SK-N-SH treated with all-trans-retinoic acid at 6 μM for 48 hours (cell line): Measurements from ENCODE around the gene OSBPL7.

Experiments
- ATAC-seq: fragments of 200-7000 bp; cut with Tn5 transposase; 3 replicates; pipeline ENCODE4 v1.9.1; 2020; ENCODE audit warnings: mild to moderate bottlenecking, moderate library complexity
- ARNTL ChIP-seq: fragments of 450-650 bp; formaldehyde crosslinking; IDR thresholded peaks from 2 replicates; pipeline ENCODE4 v1.5.0; 2020; ENCODE audit warnings: low read depth, mild to moderate bottlenecking, moderate library complexity, borderline replicate concordance
- BACH2 ChIP-seq: fragments of 250-450 bp; sonication (Bioruptor Pico); IDR thresholded peaks from 2 replicates; pipeline ENCODE4 v1.9.0; 2021; ENCODE audit warnings: mild to moderate bottlenecking, borderline replicate concordance
- CREB5 ChIP-seq: fragments of 250-450 bp; sonication (Bioruptor Pico); IDR thresholded peaks from 2 replicates; pipeline ENCODE4 v1.5.1; 2020; ENCODE audit warnings: low read depth, mild to moderate bottlenecking, moderate library complexity
- CSDC2 ChIP-seq: fragments of 250-450 bp; sonication (Bioruptor Pico); IDR thresholded peaks from 2 replicates; pipeline ENCODE4 v1.5.0; 2020; ENCODE audit warnings: mild to moderate bottlenecking, moderate library complexity
- CSRNP3 ChIP-seq: fragments of 250-450 bp; sonication (Bioruptor Pico); IDR thresholded peaks from 2 replicates; pipeline ENCODE4 v1.5.1; 2021; ENCODE audit warnings: mild to moderate bottlenecking, moderate library complexity
- ESRRG ChIP-seq: fragments of 250-450 bp; sonication (Bioruptor Pico); IDR thresholded peaks from 2 replicates; pipeline ENCODE4 v1.6.1; 2021; ENCODE audit warnings: mild to moderate bottlenecking
- GLIS3 ChIP-seq: fragments of 250-450 bp; sonication (Bioruptor Pico); IDR thresholded peaks from 2 replicates; pipeline ENCODE4 v1.5.0; 2020; ENCODE audit warnings: mild to moderate bottlenecking, moderate library complexity
- ISL1 ChIP-seq: fragments of 250-450 bp; sonication (Bioruptor Pico); IDR thresholded peaks from 2 replicates; pipeline ENCODE4 v2.1.2; 2022; ENCODE audit warnings: mild to moderate bottlenecking, moderate library complexity
- OSR1 ChIP-seq: fragments of 250-450 bp; sonication (Bioruptor Pico); IDR thresholded peaks from 2 replicates; pipeline ENCODE4 v1.8.0; 2022; ENCODE audit warnings: moderate library complexity, mild to moderate bottlenecking, inconsistent platforms
- PATZ1 ChIP-seq: fragments of 250-450 bp; sonication (Bioruptor Pico); IDR thresholded peaks from 2 replicates; pipeline ENCODE4 v1.8.0; 2020; ENCODE audit warnings: mild to moderate bottlenecking, moderate library complexity, borderline replicate concordance
- RARB ChIP-seq: fragments of 250-450 bp; sonication (Bioruptor Pico); IDR thresholded peaks from 2 replicates; pipeline ENCODE4 v1.8.0; 2021; ENCODE audit warnings: mild to moderate bottlenecking, moderate library complexity
- TCF4 ChIP-seq: fragments of 250-450 bp; sonication (Bioruptor Pico); IDR thresholded peaks from 2 replicates; pipeline ENCODE4 v1.8.0; 2021; ENCODE audit warnings: mild to moderate bottlenecking, moderate library complexity, borderline replicate concordance
- TSHZ2 ChIP-seq: fragments of 250-450 bp; sonication (Bioruptor Pico); IDR thresholded peaks from 2 replicates; pipeline ENCODE4 v1.5.0; 2020; ENCODE audit warnings: mild to moderate bottlenecking, moderate library complexity
- ZC3H10 ChIP-seq: fragments of 250-450 bp; sonication (Bioruptor Pico); IDR thresholded peaks from 2 replicates; pipeline ENCODE4 v1.5.1; 2021; ENCODE audit warnings: mild to moderate bottlenecking, moderate library complexity
- ZFP3 ChIP-seq: fragments of 250-450 bp; sonication (Bioruptor Pico); IDR thresholded peaks from 2 replicates; pipeline ENCODE4 v1.5.0; 2020; ENCODE audit warnings: mild to moderate bottlenecking, moderate library complexity
- ZFP30 ChIP-seq: fragments of 450-650 bp; formaldehyde crosslinking; IDR thresholded peaks from 2 replicates; pipeline ENCODE4 v1.5.0; 2022; ENCODE audit warnings: mild to moderate bottlenecking, moderate library complexity
- ZNF70 ChIP-seq: fragments of 450-650 bp; formaldehyde crosslinking; IDR thresholded peaks from 2 replicates; pipeline ENCODE4 v1.5.0; 2020; ENCODE audit warnings: mild to moderate bottlenecking, moderate library complexity
- ZNF8 ChIP-seq: fragments of 450-650 bp; formaldehyde crosslinking; IDR thresholded peaks from 2 replicates; pipeline ENCODE4 v1.5.0; 2020; ENCODE audit warnings: mild to moderate bottlenecking, moderate library complexity
- TF ChIP-seq, protein P1 (sequence below): fragments of 250-450 bp; sonication (Bioruptor Pico); IDR thresholded peaks from 2 replicates; pipeline ENCODE4 v1.8.0; 2021; ENCODE audit warnings: low read depth, mild to moderate bottlenecking, moderate library complexity, borderline replicate concordance

Gene OSBPL7

GRCh38 chr17:47821424-47822391 lies at the start of gene OSBPL7:
OSBPL7 (minus strand) TSS chr17:47821794; CDS start chr17:47820278, 1,516 bp downstream.
- peak; percentile 96 for ATAC-seq
- TF ChIP-seq PATZ1 (CRISPR knock-in tag) (peak; percentile 81; the same call in 1 of the 2 replicates), CSRNP3 (no peak), ZNF8 (CRISPR knock-in tag) (no peak)

GRCh38 chr17:47871048-47871447 lies 49.5 kb upstream of the OSBPL7 start:
- no peak for TF ChIP-seq TCF4
- TF ChIP-seq ARNTL = no peak
- no peak for TF ChIP-seq GLIS3 (CRISPR knock-in tag)
- no peak for TF ChIP-seq TSHZ2 (CRISPR knock-in tag)
- TF ChIP-seq BACH2 (CRISPR knock-in tag) = no peak
- no peak for TF ChIP-seq CREB5 (CRISPR knock-in tag)
- TF ChIP-seq ZNF8 (CRISPR knock-in tag) = no peak
- TF ChIP-seq RARB = no peak
- TF ChIP-seq CSDC2 (CRISPR knock-in tag) = no peak
- TF ChIP-seq ZFP30 (CRISPR knock-in tag) = no peak
- ATAC-seq = no peak

- no peak for ATAC-seq
These were observed 48.5 kb upstream of the OSBPL7 start for GRCh38 chr17:47870056-47870455.

More at GRCh38 chr17:47870056-47870455, 48.5 kb upstream of the OSBPL7 start:
- TF ChIP-seq ZFP30 (CRISPR knock-in tag) (no peak), CSRNP3 (no peak), PATZ1 (CRISPR knock-in tag) (no peak), ZFP3 (CRISPR knock-in tag) (no peak), ZNF8 (CRISPR knock-in tag) (no peak), CREB5 (CRISPR knock-in tag) (no peak), ZNF70 (CRISPR knock-in tag) (no peak), ISL1 (CRISPR knock-in tag) (no peak), ESRRG (no peak), ARNTL (no peak), RARB (no peak), TCF4 (no peak), GLIS3 (CRISPR knock-in tag) (no peak), OSR1 (no peak), CSDC2 (CRISPR knock-in tag) (no peak), ZC3H10 (CRISPR knock-in tag) (no peak)
- TF ChIP-seq, protein P1, sequence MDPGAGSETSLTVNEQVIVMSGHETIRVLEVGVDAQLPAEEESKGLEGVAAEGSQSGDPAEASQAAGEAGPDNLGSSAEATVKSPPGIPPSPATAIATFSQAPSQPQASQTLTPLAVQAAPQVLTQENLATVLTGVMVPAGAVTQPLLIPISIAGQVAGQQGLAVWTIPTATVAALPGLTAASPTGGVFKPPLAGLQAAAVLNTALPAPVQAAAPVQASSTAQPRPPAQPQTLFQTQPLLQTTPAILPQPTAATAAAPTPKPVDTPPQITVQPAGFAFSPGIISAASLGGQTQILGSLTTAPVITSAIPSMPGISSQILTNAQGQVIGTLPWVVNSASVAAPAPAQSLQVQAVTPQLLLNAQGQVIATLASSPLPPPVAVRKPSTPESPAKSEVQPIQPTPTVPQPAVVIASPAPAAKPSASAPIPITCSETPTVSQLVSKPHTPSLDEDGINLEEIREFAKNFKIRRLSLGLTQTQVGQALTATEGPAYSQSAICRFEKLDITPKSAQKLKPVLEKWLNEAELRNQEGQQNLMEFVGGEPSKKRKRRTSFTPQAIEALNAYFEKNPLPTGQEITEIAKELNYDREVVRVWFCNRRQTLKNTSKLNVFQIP (CRISPR knock-in tag) = no peak
